ENCODE data around the gene HTR6.
A peak's percentile ranks its signal among the peaks of the same experiment; 100 is the strongest.

HTR6 gene

DNA sequence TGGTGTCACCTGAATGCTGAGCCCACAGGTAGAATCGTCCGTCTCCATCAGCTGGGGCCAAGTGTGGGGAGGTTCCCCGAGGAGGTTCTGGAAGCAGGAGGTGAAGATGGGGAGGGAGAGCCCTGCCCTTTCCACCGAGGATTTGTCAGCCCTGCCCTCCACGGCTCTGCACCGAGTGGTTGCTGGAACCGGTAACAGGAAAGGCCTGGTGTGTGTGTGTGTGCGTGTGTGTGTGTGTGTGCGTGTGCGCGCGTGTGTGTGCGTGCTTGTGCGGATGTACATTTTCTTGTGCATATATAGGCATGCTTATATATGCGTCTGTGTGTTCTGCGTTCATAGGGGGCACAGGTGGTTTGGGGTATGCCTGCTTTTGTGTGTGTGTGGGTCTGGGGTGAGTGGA is 17.0 kb upstream of the HTR6 start:
- in situ Hi-C loops (cut with HindIII; ENCODE audit: low sequenced_read_pairs) = no loop called here
- no peak for DNase-seq (ENCODE audit: low read depth)
- TF ChIP-seq, protein P1, sequence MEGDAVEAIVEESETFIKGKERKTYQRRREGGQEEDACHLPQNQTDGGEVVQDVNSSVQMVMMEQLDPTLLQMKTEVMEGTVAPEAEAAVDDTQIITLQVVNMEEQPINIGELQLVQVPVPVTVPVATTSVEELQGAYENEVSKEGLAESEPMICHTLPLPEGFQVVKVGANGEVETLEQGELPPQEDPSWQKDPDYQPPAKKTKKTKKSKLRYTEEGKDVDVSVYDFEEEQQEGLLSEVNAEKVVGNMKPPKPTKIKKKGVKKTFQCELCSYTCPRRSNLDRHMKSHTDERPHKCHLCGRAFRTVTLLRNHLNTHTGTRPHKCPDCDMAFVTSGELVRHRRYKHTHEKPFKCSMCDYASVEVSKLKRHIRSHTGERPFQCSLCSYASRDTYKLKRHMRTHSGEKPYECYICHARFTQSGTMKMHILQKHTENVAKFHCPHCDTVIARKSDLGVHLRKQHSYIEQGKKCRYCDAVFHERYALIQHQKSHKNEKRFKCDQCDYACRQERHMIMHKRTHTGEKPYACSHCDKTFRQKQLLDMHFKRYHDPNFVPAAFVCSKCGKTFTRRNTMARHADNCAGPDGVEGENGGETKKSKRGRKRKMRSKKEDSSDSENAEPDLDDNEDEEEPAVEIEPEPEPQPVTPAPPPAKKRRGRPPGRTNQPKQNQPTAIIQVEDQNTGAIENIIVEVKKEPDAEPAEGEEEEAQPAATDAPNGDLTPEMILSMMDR (IDR thresholded peaks at IDR 0.05; ENCODE audit: low read depth, low read length, missing control alignments) = no peak
- H3K4me3 ChIP-seq (ENCODE audit: low read depth, low read length) = peak overlapping the region; percentile 64

- TF ChIP-seq, protein P1 (IDR thresholded peaks at IDR 0.05; ENCODE audit: low read depth, low read length, missing control alignments) = no peak
- in situ Hi-C loops (cut with HindIII; ENCODE audit: low sequenced_read_pairs) = no loop called here
- DNase-seq (ENCODE audit: low read depth) = no peak
- H3K4me3 ChIP-seq (ENCODE audit: low read depth, low read length) = no peak overlapping the region
Observed at GRCh38 chr1:19648239-19648638, 16.4 kb upstream of the HTR6 start.

GRCh38 chr1:19648689-19649088 is 16.0 kb upstream of the HTR6 start:
- H3K4me3 ChIP-seq (ENCODE audit: low read depth, low read length) = no peak overlapping the region
- in situ Hi-C loops (cut with HindIII; ENCODE audit: low sequenced_read_pairs) = no loop called here
- DNase-seq (ENCODE audit: low read depth) = no peak
- TF ChIP-seq, protein P1 (IDR thresholded peaks at IDR 0.05; ENCODE audit: low read depth, low read length, missing control alignments) = peak; percentile 35

DNA sequence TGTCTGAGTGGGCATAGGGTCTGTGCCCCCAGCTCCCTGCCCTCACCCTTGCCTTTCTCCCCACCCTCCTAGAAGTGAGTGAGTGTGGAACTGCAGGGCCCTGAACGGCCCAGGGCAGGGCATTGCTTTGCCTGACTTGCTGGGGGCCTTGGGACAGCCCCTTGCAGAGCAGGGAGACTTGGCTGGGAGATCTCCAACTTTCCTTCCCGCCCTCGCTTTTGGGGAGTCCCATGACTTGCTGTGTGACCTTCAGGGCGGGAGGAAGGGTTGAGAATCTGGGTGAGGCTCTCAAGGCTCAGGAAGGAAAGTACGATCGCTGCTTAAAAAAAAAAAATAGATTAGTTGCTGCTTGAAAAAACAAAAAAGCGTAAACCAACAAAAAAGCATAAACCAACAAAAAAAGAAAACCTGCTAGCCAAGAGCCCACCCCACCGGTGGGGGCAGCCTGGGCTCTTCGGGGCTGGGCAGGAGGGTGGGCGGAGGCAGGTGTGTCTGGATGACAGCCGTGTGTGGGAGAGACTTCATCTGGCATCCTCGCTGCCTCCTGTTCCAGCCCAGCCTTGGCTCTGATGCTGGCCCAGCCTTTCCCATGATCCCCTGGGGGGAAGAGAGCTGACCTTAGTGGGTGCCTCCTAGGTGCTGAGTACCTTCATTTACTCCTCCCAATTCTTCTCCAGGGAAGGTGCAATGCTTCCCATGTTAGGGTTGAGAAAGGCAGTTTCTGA is 14.1 kb upstream of the HTR6 start:
- in situ Hi-C loops (cut with HindIII; ENCODE audit: low sequenced_read_pairs) = no loop called here
- H3K4me3 ChIP-seq (ENCODE audit: low read depth, low read length) = no peak overlapping the region
- TF ChIP-seq, protein P1 (IDR thresholded peaks at IDR 0.05; ENCODE audit: low read depth, low read length, missing control alignments) = no peak
- DNase-seq (ENCODE audit: low read depth) = no peak

- DNase-seq (ENCODE audit: low read depth) = no peak
- in situ Hi-C loops (cut with HindIII; ENCODE audit: low sequenced_read_pairs) = no loop called here
- TF ChIP-seq, protein P1 (IDR thresholded peaks at IDR 0.05; ENCODE audit: low read depth, low read length, missing control alignments) = peak; percentile 73
- H3K4me3 ChIP-seq (ENCODE audit: low read depth, low read length) = no peak overlapping the region
Observed at GRCh38 chr1:19651141-19651737, 13.4 kb upstream of the HTR6 start.

DNA sequence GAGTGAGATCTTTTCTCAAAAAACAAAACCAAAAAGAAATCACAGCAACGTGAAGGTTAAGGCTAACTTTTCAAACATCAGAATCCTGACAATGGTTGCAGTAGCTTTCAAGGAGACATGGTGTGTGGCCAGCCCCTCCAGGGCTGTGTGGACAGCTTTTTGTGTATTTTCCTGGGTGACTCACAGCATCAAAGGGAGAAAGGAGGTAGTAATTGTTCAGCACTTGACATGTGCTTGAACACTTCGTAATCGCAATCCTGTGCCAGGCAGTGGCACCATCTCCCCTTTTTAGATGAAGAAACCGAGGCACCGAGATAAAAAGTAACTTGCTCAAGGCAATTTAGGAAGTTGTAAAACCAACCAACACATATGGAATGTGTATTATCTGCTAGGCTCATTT is 10.3 kb upstream of the HTR6 start:
- TF ChIP-seq, protein P1 (IDR thresholded peaks at IDR 0.05; ENCODE audit: low read depth, low read length, missing control alignments) = no peak
- in situ Hi-C loops (cut with HindIII; ENCODE audit: low sequenced_read_pairs) = no loop called here
- H3K4me3 ChIP-seq (ENCODE audit: low read depth, low read length) = no peak overlapping the region
- no peak for DNase-seq (ENCODE audit: low read depth)

Data from astrocyte of the cerebellum (primary cell).